GM12891 (cell line): ENCODE data around the gene VSNL1.
A peak's percentile ranks its signal among the peaks of the same experiment; 100 is the strongest.

Experiments
- DNase-seq: peaks from one replicate; pipeline ENCODE4 v3.0.0; 2011; ENCODE audit warnings: low spot score; ENCODE audit not compliant: insufficient read length
- FAIRE-seq: peaks from 2 replicates; lab custom pipeline; 2011; peaks lifted over from hg19 to GRCh38; lab: Jason Lieb, UNC
- PAX5 ChIP-seq: IDR thresholded peaks from 2 replicates; pipeline ENCODE4 v1.6.1; 2011; ENCODE audit warnings: low read length, moderate library complexity, mild to moderate bottlenecking; ENCODE audit not compliant: insufficient read depth, severe bottlenecking
- POLR2A ChIP-seq: IDR thresholded peaks from 2 replicates; pipeline ENCODE4 v1.6.1; 2011; ENCODE audit warnings: low read depth, low read length, control low read depth
- POLR2AphosphoS5 ChIP-seq: IDR thresholded peaks from 2 replicates; pipeline ENCODE4 v1.6.1; 2011; ENCODE audit warnings: low read depth, low read length, control low read depth
- POU2F2 ChIP-seq: IDR thresholded peaks from 2 replicates; pipeline ENCODE4 v1.6.1; 2011; ENCODE audit warnings: low read depth, mild to moderate bottlenecking, control low read depth, low read length, moderate library complexity
- SPI1 ChIP-seq: IDR thresholded peaks from 2 replicates; pipeline ENCODE4 v1.6.1; 2011; ENCODE audit warnings: low read depth, low read length, control low read depth
- TAF1 ChIP-seq: IDR thresholded peaks from 2 replicates; pipeline ENCODE4 v1.6.1; 2011; ENCODE audit warnings: low read depth, low read length, control low read depth

The VSNL1 gene

DNA sequence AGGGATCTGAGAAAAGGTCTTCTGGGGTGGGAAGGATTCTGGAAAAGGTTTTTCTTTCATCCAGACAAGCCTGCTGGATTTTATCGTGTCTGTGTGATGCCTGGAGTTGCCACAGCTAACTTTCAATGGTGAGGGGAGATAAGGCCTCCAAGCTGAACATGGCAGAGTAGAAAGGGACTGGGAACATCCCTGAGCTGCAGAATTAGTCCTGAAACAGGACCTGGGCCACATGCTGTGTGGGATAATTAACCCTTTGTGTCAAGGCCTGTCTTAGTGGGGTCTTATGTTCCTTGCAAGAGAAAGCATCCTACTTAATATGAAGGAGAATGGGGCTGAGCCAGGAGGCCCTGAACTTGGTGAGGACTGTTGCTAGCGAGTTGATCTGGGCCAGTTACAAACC, 66.4 kb downstream of the VSNL1 start:
- TF ChIP-seq POLR2AphosphoS5, result no peak
- TF ChIP-seq SPI1, result no peak
- TF ChIP-seq TAF1, result no peak
- TF ChIP-seq PAX5, result no peak
- no peak for TF ChIP-seq POU2F2
- no peak for TF ChIP-seq POLR2A
- FAIRE-seq, result no peak
- no peak for DNase-seq

DNA sequence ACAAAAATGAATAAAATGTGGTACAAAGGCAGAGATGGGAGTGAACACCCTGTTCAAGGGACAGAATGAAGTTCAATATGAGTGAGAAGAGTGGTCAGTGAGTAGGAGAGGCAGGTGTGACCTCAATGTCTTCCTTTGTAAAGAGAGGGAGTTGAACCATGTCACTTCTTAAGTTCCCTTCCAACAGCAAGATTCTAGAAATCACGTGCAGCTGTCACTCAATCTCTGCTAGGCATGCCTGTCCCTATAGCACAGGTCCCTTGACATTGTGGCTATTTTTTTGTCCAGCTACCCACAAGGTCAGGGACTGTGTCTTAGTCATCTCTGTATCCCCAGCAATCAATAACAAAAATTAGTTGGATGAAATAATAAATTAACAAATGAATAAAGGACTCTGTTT, 66.9 kb downstream of the VSNL1 start:
- TF ChIP-seq POLR2A (no peak), PAX5 (no peak), POLR2AphosphoS5 (no peak), TAF1 (no peak), POU2F2 (no peak), SPI1 (no peak)
- no peak for DNase-seq
- FAIRE-seq, result no peak

DNA sequence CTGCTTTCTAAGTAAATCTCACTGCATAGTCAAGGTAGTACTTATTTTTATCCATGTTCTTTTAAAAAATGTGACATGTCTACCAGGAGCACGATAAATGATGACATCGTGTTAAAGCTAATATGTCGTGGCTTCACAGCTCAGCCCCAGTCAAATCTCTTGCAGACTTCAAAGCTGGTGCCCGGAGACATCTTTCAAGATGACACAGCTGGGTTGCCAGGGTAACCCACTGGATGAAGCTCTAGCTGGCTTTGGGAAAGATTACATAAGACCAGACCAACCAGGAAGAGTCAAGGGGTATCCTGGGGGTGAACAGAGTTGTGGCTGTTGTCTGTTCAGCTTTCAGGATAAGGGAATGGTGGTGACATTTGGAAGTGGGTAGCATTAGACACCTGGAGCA, 67.8 kb downstream of the VSNL1 start:
- TF ChIP-seq POU2F2 (no peak), POLR2A (no peak), PAX5 (no peak)
- FAIRE-seq, result no peak
- no peak for DNase-seq

- DNase-seq (no peak), FAIRE-seq (no peak)
- TF ChIP-seq SPI1, result no peak
- TF ChIP-seq PAX5, result no peak
- no peak for TF ChIP-seq POLR2AphosphoS5
- TF ChIP-seq TAF1, result no peak
- no peak for TF ChIP-seq POLR2A
- TF ChIP-seq POU2F2, result no peak
Observed at GRCh38 chr2:17610521-17610920, 70.0 kb downstream of the VSNL1 start.

- DNase-seq, result no peak
- TF ChIP-seq PAX5 (no peak), SPI1 (no peak), TAF1 (no peak), POLR2A (no peak), POLR2AphosphoS5 (no peak), POU2F2 (no peak)
- FAIRE-seq, result peak; percentile 28
Observed at GRCh38 chr2:17611036-17611435, 70.5 kb downstream of the VSNL1 start.

DNA sequence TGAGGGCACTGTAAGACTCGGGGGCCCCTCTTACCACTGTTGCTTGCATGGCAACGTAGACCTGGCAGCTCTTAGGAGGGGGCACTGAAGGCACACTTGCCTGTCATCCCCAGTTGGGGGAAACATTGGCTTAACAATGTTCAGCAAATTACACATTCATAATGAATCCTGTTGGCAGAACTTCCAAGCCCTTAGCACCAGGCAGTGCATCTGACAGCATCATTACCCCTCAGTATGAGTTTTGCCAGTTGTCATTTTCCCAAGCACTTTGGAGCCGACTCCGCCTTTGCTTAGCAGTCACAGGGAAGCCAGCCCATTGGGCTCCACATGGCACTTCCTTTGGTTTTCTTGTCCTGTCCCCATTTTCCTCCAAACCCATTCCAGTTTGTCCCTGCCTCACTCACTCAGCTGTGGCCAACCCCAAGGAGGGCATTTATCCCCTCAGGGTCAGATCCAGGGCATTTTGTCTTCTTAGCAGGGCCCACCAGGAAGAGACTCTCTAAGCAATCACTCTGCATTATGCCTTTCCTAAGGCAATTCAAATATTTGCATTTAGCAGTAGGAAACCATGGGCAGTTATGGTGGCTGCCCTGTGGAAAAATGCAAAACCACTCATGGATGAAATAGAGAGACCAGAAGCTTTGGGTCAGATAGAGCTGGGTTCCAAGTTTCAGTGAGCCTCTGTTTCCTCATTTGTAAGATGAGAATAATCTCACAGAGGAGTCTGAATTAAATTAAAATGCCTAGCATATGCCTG, 73.9 kb downstream of the VSNL1 start:
- no peak for DNase-seq
- FAIRE-seq, result no peak
- TF ChIP-seq TAF1, result no peak
- TF ChIP-seq POU2F2, result no peak
- TF ChIP-seq SPI1, result no peak
- TF ChIP-seq PAX5, result no peak
- no peak for TF ChIP-seq POLR2AphosphoS5
- TF ChIP-seq POLR2A, result no peak

DNA sequence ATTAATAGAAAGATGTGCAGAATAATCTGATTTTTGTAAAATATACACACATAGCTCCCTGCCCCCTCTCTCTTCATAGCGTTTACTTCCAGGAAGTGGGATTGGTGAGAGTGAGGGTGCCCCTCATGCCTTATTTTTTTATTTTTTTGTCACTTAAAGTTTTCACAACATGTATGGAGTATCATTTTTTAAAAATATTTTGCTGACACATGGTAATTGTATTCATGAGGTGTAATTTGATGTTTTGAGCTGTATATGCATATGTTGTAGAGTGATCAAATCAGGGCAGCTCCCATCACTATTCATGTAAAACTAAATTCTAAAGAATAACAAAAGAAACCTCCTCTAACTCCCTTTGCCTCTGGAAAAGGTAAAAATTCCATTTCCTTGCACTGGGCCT, 74.7 kb downstream of the VSNL1 start:
- TF ChIP-seq POU2F2, result no peak
- no peak for TF ChIP-seq PAX5
- TF ChIP-seq TAF1, result no peak
- FAIRE-seq (no peak), DNase-seq (no peak)

DNA sequence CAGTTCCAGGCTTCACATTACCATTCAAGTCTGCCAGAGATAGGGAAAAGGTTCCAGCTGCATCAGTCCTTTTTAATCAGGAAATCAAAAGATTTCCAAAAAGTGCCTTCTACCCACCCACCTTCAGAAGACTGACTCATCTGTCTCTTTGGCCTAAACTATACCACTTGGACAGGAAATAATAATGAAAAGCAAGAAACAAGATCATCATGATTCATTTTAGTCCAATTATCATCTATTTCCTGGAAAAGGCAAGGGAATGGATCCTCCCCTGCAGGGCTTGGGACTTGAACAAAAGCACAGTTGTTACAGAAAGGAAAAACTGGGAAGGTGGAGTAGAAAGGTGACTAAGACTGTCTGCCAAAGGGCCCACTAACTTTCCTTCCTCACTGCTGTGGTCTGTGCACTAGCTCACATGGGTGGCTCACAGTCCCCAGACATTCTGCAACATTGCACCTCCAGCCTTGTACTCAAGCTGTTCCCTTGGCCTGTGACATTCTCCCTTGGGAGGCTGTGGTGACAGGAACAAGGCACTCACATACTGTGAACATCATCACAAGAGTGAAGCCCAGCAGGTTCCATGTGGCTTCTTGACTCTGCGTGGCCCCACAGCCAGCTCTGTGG, 75.3 kb downstream of the VSNL1 start:
- FAIRE-seq, result peak; percentile 9
- TF ChIP-seq POLR2AphosphoS5 (no peak), POU2F2 (no peak), SPI1 (no peak), TAF1 (no peak), POLR2A (no peak), PAX5 (no peak)
- DNase-seq, result no peak

DNA sequence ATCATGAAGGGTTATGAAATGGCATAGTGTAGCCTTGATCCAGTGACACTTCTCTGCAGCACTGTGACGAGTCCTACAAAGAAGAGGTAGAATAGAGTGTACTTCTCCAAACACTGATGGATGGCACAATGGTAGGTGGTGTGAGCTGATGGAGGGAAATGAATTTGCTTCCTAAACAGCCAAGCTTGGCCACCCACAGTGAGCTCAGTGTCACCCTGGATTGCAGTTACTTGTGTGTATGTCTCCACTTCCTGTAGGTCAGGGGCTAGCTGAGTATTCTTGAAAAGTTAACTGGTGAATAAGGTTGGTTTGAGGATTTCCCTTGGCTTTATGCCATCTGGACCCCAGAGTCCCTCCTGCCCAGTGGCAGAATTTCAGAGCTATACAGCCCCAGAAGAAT, 75.9 kb downstream of the VSNL1 start:
- DNase-seq, result no peak
- no peak for FAIRE-seq
- TF ChIP-seq PAX5 (no peak), POLR2A (no peak), TAF1 (no peak), POU2F2 (no peak), POLR2AphosphoS5 (no peak), SPI1 (no peak)

- TF ChIP-seq POLR2A (no peak), SPI1 (no peak), TAF1 (no peak), POU2F2 (no peak), POLR2AphosphoS5 (no peak), PAX5 (no peak)
- FAIRE-seq (no peak), DNase-seq (no peak)
Observed at GRCh38 chr2:17617516-17617915, 77.0 kb downstream of the VSNL1 start.
